ENCODE results near the gene GMPS. TPM values are rescaled to one million over a fixed set of nuclear protein-coding genes. Genes with fewer than 3 reads are reported as not detected.

The GMPS gene
- total and polyA plus RNA-seq, 8 donors = 8.0 to 38.7 (median 30.2) TPM

DNA sequence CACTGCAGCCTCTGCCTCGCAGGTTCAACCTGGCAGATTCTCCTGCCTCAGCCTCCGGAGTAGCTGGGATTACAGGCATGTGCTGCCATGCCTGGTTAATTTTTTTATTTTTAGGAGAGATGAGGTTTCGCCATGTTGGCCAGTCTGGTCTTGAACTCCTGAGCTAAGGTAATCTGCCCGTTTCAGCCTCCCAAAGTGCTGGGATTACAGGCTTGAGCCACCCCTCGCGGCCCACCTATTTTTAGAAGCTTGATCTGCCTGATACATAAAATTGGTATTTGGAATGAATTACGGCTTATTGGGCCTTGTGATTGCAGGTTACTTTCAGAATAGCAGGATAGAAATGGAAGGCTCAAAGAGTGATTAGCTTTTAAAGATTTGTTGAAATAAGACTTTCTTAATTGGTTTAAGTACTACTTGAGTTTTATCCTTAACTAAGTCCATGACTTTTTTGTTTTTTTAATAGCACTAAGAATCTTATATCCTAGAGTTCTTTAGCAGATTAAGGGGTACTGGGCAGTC is 25.0 kb downstream of the GMPS start:
- no peak overlapping the region for H3K27ac ChIP-seq
- H3K4me1 ChIP-seq = peaks cover 3 to 7% (median 6%) of the 10 kb centered on the region in 3 donors
- DNase-seq (no peak), ATAC-seq (no peak), FAIRE-seq (no peak)
- H3K4me3 ChIP-seq = no peak overlapping the region
- no peaks in the 10 kb centered on the region for H3K27me3 ChIP-seq
- H3K9me3 ChIP-seq = no peaks in the 10 kb centered on the region
- 95 to 96% methylated on average over 7 of the region's 7 CpGs for WGBS, 2 donors
- intact Hi-C loops (cut with DNase I) = no loop called here
- peaks cover 0 to 23% (median 0%) of the 10 kb centered on the region in 3 donors for H3K36me3 ChIP-seq
- TF ChIP-seq CTCF (IDR thresholded peaks at IDR 0.05) = no peak

DNA sequence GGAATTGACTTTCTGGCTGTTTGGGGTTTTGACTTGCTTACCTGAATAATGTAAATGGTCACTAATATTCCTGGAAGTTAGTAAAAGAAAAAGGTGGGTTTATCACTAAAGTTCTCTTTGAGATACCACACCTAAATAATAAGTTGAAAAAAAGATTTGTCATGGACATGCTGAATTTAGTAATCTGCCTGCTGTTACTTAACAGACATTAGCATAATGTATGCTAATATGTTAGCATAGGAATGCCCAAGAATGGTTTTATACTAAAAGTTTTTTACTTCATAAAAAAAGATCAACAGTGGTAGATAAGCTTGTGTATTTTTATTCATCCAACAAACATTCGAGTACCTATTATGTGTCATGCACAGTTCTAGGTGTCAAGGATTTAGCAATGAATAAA is 36.5 kb downstream of the GMPS start:
- no peak overlapping the region for H3K27ac ChIP-seq
- peaks cover 0 to 7% (median 6%) of the 10 kb centered on the region in 3 donors for H3K36me3 ChIP-seq
- no peaks in the 10 kb centered on the region for H3K9me3 ChIP-seq
- FAIRE-seq = no peak
- H3K27me3 ChIP-seq = no peaks in the 10 kb centered on the region
- no peak for DNase-seq
- 68 to 69% methylated on average over 1 of the region's 1 CpG for WGBS, 2 donors
- no peaks in the 10 kb centered on the region for H3K4me1 ChIP-seq
- no peak overlapping the region for H3K4me3 ChIP-seq
- no peak for ATAC-seq
- intact Hi-C loops (cut with DNase I) = no loop called here
- TF ChIP-seq CTCF (IDR thresholded peaks at IDR 0.05) = no peak

GRCh38 chr3:155908086-155908485 is 37.6 kb downstream of the GMPS start:
- ATAC-seq = no peak
- H3K36me3 ChIP-seq = peaks cover 0 to 7% (median 6%) of the 10 kb centered on the region in 3 donors
- FAIRE-seq = no peak
- intact Hi-C loops (cut with DNase I) = no loop called here
- no peaks in the 10 kb centered on the region for H3K4me1 ChIP-seq
- no peak for DNase-seq
- 90 to 94% methylated on average over 4 of the region's 4 CpGs for WGBS, 2 donors
- H3K27ac ChIP-seq = no peak overlapping the region
- no peaks in the 10 kb centered on the region for H3K9me3 ChIP-seq
- H3K4me3 ChIP-seq = no peak overlapping the region
- TF ChIP-seq CTCF (IDR thresholded peaks at IDR 0.05) = no peak
- H3K27me3 ChIP-seq = no peaks in the 10 kb centered on the region

DNA sequence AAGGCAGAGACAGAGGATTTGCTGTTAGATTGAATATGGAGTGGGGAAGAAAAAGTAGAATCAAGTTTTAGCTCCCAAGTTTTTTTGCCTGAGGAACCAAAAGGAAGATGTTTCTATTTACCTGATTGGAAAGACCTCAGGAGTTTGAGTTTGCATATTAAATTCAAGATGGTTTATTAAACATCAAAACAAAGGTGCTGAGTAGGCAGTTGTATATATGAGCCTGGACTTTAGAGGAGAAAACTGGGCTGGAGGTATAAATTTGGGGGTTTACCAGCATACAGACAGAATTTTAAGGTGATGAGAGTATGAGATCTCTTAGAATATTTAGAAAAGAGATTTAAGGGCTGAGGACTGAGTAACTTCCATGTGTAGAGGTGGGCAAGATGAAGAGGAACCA is 38.2 kb downstream of the GMPS start:
- H3K4me1 ChIP-seq = no peaks in the 10 kb centered on the region
- intact Hi-C loops (cut with DNase I) = no loop called here
- no peaks in the 10 kb centered on the region for H3K27me3 ChIP-seq
- FAIRE-seq = no peak
- ATAC-seq = no peak
- no peak overlapping the region for H3K27ac ChIP-seq
- H3K9me3 ChIP-seq = no peaks in the 10 kb centered on the region
- no peak for TF ChIP-seq CTCF (IDR thresholded peaks at IDR 0.05)
- H3K4me3 ChIP-seq = no peak overlapping the region
- peaks cover 0 to 7% (median 6%) of the 10 kb centered on the region in 3 donors for H3K36me3 ChIP-seq
- no peak for DNase-seq

DNA sequence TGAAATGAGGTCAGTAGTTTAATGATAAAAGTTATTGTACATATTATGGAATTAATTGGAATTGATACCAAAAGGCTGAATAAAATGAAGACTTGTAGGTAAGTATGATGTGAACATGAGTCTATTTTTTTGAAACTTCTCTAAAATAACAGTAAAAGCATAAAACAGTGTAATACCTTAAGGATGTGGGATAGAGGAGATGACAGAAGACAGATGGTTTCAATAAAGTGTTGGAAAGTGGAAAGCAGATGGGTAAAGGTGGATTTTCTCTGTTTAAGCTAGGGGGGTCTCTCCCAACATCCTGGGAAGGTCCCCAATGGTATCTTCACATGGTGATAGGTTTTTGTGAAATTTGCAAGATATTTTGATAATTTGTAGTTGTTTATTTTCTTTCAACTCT is 41.6 kb downstream of the GMPS start:
- intact Hi-C loops (cut with DNase I) = no loop called here
- DNase-seq (no peak), ATAC-seq (no peak), FAIRE-seq (no peak)
- no peak for TF ChIP-seq CTCF (IDR thresholded peaks at IDR 0.05)
- H3K36me3 ChIP-seq = peaks cover 0 to 31% (median 19%) of the 10 kb centered on the region in 3 donors
- H3K27ac ChIP-seq = no peak overlapping the region
- no peaks in the 10 kb centered on the region for H3K9me3 ChIP-seq
- no peak overlapping the region for H3K4me3 ChIP-seq
- H3K4me1 ChIP-seq = no peaks in the 10 kb centered on the region
- no peaks in the 10 kb centered on the region for H3K27me3 ChIP-seq

Measured in pancreas (tissue), 10 donors.